ENCODE data around the gene COL9A3.
A peak's percentile ranks its signal among the peaks of the same experiment; 100 is the strongest.

The COL9A3 gene

DNA sequence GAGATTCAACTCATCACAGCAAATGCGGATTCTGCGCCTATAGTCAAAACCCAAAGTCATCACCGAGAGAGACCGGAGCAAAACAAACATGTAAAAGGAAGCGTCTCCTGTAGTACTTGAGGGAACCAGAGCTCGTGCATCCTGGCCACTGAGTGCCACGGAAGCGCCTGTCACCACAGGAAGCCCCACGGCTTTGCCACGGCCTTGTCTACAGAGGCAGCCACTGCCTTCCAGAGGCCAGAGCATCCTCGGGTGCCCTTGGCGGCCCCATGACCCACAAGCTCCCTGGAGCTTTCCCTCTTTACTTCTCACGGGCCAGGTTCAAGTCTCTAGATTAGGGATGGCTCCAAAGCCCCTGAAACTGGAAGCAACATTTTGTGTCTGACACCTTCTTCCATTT is 37.3 kb downstream of the COL9A3 start:
- no peak for DNase-seq (ENCODE audit: low spot score)

- no peak for DNase-seq (ENCODE audit: low spot score)
These were observed 38.3 kb downstream of the COL9A3 start for GRCh38 chr20:62855120-62855519.

DNA sequence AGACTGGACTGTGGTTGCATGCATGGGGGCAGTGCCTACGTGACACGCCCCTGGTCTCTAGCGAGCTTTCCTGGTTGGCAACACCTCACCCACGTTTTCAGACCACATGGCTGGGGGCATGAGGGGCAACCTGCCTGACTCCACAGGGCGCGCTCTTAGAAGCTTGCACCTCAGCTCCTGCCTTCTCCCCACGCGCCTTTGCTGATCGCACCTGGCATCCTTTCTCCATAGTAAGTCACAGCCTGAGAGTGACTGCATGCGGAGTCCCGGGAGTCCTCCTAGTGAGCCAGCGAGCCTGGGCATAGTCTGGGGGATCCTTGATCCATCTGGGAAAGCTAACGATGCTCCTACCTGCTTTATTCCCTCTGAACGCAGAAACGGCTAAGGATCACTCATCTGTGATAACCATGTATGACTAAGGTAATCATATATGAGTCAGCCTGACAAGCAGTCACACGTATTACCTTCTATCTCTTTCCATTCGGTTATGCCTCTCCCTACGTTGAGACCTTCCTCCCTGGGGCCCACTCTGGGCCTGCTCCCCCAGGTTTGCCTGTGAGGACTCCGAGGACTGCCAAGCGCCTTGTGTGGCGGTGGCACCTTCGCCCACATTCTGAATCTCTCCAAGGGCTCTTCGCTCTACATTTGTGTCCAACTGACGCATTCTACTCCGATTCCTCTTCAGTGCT is 40.2 kb downstream of the COL9A3 start:
- DNase-seq (ENCODE audit: low spot score) = no peak

GRCh38 chr20:62858058-62858830 is 41.4 kb downstream of the COL9A3 start:
- no peak for DNase-seq (ENCODE audit: low spot score)

DNA sequence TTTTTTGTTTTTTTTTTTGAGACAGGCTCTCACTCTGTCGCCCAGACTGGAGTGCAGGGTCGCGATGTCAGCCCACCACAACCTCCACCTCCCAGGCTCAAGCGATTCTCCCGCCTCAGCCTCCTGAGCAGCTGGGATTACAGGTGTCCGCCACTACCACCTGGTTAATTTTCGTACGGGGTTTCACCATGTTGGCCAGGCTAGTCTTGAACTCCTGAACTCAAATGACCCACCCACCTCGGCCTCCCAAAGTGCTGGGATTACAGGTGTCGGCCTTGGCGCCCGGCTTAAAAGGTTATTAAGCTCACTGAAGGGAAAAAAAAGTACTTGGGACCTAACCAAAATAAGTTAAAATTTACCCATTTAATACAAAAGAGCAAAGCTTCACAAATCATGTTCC is 42.9 kb downstream of the COL9A3 start:
- DNase-seq (ENCODE audit: low spot score) = no peak

DNA sequence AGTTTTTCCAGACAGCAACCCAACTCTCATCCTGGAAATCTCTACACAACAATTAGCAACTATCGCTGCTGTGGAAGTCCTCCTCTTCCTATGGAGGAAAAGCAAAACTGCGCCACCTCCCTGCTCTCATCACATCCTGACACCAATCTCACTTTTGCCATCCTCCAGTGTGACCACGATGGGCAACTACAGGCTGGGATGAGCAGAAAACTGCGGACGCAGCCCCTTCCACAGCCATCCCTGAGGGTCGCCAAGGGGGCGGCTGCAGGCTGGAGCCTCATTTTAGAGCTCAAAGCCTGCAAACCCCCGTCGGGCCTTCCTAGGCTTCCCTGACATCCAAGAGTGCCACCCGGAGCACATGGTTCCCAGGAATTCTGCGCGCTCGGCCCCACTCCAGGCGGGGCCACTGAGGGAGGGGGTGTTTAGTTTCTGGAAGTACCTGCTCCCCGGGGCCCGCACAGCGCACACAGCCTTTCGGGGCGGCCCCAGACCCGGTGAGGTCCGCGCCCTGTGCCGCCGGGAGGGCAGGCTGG is 43.6 kb downstream of the COL9A3 start:
- peak; percentile 52 for DNase-seq (ENCODE audit: low spot score)

- DNase-seq (ENCODE audit: low spot score) = peak; percentile 48
These were observed 44.3 kb downstream of the COL9A3 start for GRCh38 chr20:62860924-62861691.

- peak; percentile 89 for DNase-seq (ENCODE audit: low spot score)
These were observed 45.0 kb downstream of the COL9A3 start, which contains the start of gene TCFL5 for GRCh38 chr20:62861726-62862336. Gene TCFL5, minus strand, starts transcription at chr20:62861822. Its CDS starts 152 bp downstream, at chr20:62861670.

- DNase-seq (ENCODE audit: low spot score) = no peak
These were observed 47.4 kb downstream of the COL9A3 start for GRCh38 chr20:62864207-62864606.

GRCh38 chr20:62872184-62872847 is 55.5 kb downstream of the COL9A3 start:
- no peak for DNase-seq (ENCODE audit: low spot score)

- no peak for DNase-seq (ENCODE audit: low spot score)
These were observed 56.0 kb downstream of the COL9A3 start for GRCh38 chr20:62872862-62873261.

DNA sequence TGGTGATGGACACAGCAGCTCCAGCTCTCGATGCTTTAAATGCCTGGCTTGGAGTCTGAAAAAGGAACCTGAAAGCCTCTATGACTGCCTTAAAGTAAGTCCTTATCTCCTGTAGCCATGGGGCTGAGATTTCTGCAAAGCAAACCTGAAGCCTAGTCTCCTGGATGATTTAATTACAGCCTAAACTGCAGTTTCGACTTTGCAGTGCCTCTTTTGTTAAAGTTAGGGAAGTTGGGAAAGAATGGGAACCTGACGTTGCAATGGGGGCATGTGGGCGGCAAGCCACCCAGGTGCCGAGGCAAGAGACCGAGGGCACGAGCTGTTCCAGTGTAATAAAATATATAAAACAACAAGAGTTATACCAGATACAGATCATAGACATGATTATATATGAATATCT is 56.4 kb downstream of the COL9A3 start:
- DNase-seq (ENCODE audit: low spot score) = no peak

- peak; percentile 84 for DNase-seq (ENCODE audit: low spot score)
These were observed 56.8 kb downstream of the COL9A3 start for GRCh38 chr20:62873681-62874031.

GRCh38 chr20:62874964-62875344 is 58.1 kb downstream of the COL9A3 start:
- DNase-seq (ENCODE audit: low spot score) = no peak

GRCh38 chr20:62875419-62876361 is 58.8 kb downstream of the COL9A3 start:
- DNase-seq (ENCODE audit: low spot score) = peak; percentile 95

DNA sequence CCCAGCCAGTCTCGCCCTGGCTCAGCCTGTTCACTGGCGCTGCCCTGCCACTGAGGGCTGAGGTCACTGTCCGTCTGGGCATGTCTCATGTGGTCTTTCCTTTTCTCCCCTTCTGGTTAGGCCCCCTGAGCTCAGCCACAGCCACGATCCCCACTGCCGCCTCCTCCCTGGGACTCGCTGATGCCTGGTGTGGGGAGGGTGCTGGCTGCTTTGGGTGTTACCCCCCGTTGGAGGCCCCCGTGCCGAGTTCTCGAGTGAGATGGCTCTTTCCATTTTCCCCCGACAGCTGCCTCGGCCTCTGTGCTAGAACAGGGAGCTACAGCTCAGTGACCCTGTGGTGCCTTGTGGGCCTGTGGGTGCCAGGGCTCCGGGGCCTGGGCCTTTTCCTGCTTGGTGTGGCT is 59.7 kb downstream of the COL9A3 start:
- DNase-seq (ENCODE audit: low spot score) = no peak

- no peak for DNase-seq (ENCODE audit: low spot score)
These were observed 60.3 kb downstream of the COL9A3 start for GRCh38 chr20:62876902-62877816.

GRCh38 chr20:62878244-62879038 is 61.6 kb downstream of the COL9A3 start:
- no peak for DNase-seq (ENCODE audit: low spot score)

All from SK-N-DZ (cell line).